HEK293 (cell line): ENCODE measurements around the gene WASHC4.

Experiments
- CTCF ChIA-PET: fragments of 350-600 bp; formaldehyde crosslinking; extraction: SDS; loops from one replicate; lab custom pipeline; 2021; ENCODE audit warnings: antibody characterized with exemption; lab: Yijun Ruan, JAX
- POLR2A ChIA-PET: fragments of 300-600 bp; formaldehyde crosslinking; extraction: SDS; loops from one replicate; lab custom pipeline; 2020; ENCODE audit warnings: antibody characterized with exemption, inconsistent platforms; lab: Yijun Ruan, JAX
- H3K27ac ChIP-seq: fragments of 200-500 bp; sonication (Bioruptor generic); 2 replicates; pipeline ENCODE4 v1.5.1; 2014; ENCODE audit warnings: low read depth, low read length, control low read depth, inconsistent platforms; ENCODE audit errors: extremely low read depth
- H3K36me3 ChIP-seq, 2 experiments: fragments of 200-500 bp in 1 of 2; sonication (Bioruptor generic) in 1 of 2; 1 replicate in 1 of 2; 2 replicates in 1 of 2; pipeline ENCODE4 v1.5.1; 2014 to 2017; ENCODE audit warnings: inconsistent platforms in 2 of 2, low read length in 2 of 2; ENCODE audit not compliant: control insufficient read depth in 2 of 2, insufficient read depth in 1 of 2
- H3K4me1 ChIP-seq: fragments of 200-500 bp; sonication (Bioruptor generic); 2 replicates; pipeline ENCODE4 v1.5.1; 2014; ENCODE audit warnings: mild to moderate bottlenecking, low read length, inconsistent platforms; ENCODE audit not compliant: control insufficient read depth, insufficient read depth
- H3K4me3 ChIP-seq: 2 replicates; pipeline ENCODE4 v1.5.1; 2011; ENCODE audit warnings: low read depth, mild to moderate bottlenecking, control low read depth, low read length, moderate library complexity
- H3K9me3 ChIP-seq: fragments of 200-500 bp; sonication (Bioruptor generic); 2 replicates; pipeline ENCODE4 v1.5.1; 2014; ENCODE audit warnings: low read depth, low read length, inconsistent platforms; ENCODE audit not compliant: control insufficient read depth, insufficient read depth
- HOXA7 ChIP-seq: sonication (generic); formaldehyde crosslinking; IDR thresholded peaks from 2 replicates; pipeline ENCODE4 v1.8.1; 2022; ENCODE audit warnings: missing genetic modification reagents, borderline replicate concordance
- KLF8 ChIP-seq: fragments of 450-650 bp; formaldehyde crosslinking; IDR thresholded peaks from 2 replicates; pipeline ENCODE4 v1.5.1; 2016; ENCODE audit warnings: missing biosample characterization, missing genetic modification characterization
- REPIN1 ChIP-seq: fragments of 450-650 bp; formaldehyde crosslinking; IDR thresholded peaks from 2 replicates; pipeline ENCODE4 v1.5.1; 2017; ENCODE audit warnings: missing biosample characterization, missing genetic modification characterization, low read depth
- ZEB2 ChIP-seq: fragments of 450-650 bp; formaldehyde crosslinking; IDR thresholded peaks from 2 replicates; pipeline ENCODE4 v1.5.1; 2016; ENCODE audit warnings: missing biosample characterization, missing genetic modification characterization
- ZNF19 ChIP-seq: fragments of 450-650 bp; formaldehyde crosslinking; IDR thresholded peaks from 2 replicates; pipeline ENCODE4; 2016; ENCODE audit warnings: missing biosample characterization, missing genetic modification characterization, low read depth
- ZNF211 ChIP-seq: fragments of 450-650 bp; formaldehyde crosslinking; IDR thresholded peaks from 2 replicates; pipeline ENCODE4 v1.5.1; 2016; ENCODE audit warnings: low read depth, missing biosample characterization, missing genetic modification characterization
- ZNF239 ChIP-seq: fragments of 450-650 bp; formaldehyde crosslinking; IDR thresholded peaks from 2 replicates; pipeline ENCODE4 v1.5.1; 2016; ENCODE audit warnings: missing biosample characterization, missing genetic modification characterization
- ZNF426 ChIP-seq: fragments of 450-650 bp; formaldehyde crosslinking; IDR thresholded peaks from 2 replicates; pipeline ENCODE4 v1.5.1; 2017; ENCODE audit warnings: missing biosample characterization, missing genetic modification characterization, mild to moderate bottlenecking, inconsistent platforms, moderate library complexity
- ZNF473 ChIP-seq: fragments of 450-650 bp; formaldehyde crosslinking; IDR thresholded peaks from 2 replicates; pipeline ENCODE4 v1.5.1; 2017; ENCODE audit warnings: missing biosample characterization, missing genetic modification characterization
- ZNF561 ChIP-seq: fragments of 450-650 bp; IDR thresholded peaks from 2 replicates; pipeline ENCODE4 v1.5.1; 2018; ENCODE audit warnings: missing biosample characterization, missing genetic modification characterization, borderline replicate concordance
- ZNF585B ChIP-seq: fragments of 450-650 bp; formaldehyde crosslinking; IDR thresholded peaks from 2 replicates; pipeline ENCODE4 v1.5.1; 2016; ENCODE audit warnings: missing biosample characterization, missing genetic modification characterization
- ZNF768 ChIP-seq: fragments of 450-650 bp; formaldehyde crosslinking; IDR thresholded peaks from 2 replicates; pipeline ENCODE4 v1.5.1; 2018; ENCODE audit warnings: missing biosample characterization, mild to moderate bottlenecking, missing genetic modification characterization
- ZSCAN16 ChIP-seq: fragments of 450-650 bp; formaldehyde crosslinking; IDR thresholded peaks from 2 replicates; pipeline ENCODE4 v1.5.1; 2016; ENCODE audit warnings: missing biosample characterization, missing genetic modification characterization
- TF ChIP-seq, protein P1 (sequence below): fragments of 450-650 bp; formaldehyde crosslinking; IDR thresholded peaks from 2 replicates; pipeline ENCODE4 v1.5.1; 2016; ENCODE audit warnings: missing biosample characterization, missing genetic modification characterization
- TF ChIP-seq, protein P2 (sequence below): fragments of 450-650 bp; formaldehyde crosslinking; IDR thresholded peaks from 2 replicates; pipeline ENCODE4 v1.5.1; 2017; ENCODE audit warnings: missing biosample characterization, mild to moderate bottlenecking, missing genetic modification characterization, moderate library complexity
- TF ChIP-seq, protein P3 (sequence below): fragments of 450-650 bp; formaldehyde crosslinking; IDR thresholded peaks from 2 replicates; pipeline ENCODE4 v1.5.1; 2016; ENCODE audit warnings: missing biosample characterization, missing genetic modification characterization

The WASHC4 gene

DNA sequence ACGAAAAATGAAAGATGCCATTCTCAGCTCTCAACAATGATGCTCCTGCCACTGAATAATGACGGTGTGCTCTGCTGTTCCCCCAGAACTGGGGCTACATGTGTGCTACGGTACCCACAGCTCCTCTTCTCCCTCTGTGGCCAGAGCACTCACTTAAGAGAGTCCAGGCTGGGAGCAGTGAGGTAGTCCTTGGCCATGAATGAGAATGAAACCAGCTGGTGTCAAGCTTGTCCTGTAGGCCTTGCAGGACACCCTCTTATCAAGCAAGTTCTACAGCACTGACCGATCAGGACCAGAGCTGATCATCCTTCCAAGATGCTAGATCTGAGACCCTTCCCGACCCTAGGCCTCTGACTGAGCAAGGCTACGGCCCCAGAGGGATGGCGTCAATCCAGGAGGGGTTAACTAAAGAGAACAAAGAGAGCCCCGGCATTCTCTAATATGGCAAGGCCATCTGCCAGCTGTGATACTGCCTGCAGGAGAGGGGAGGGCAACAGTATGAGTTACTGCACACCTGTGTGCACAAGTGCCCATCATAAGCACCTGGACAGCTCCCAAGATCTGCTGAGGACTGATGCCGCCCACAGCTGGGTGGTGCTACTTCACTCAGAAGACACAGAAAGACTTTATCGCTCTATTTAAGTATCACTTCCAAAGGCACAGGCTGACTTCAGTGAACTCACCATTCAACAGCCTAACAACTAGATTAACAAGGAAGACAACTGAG, 98.0 kb downstream of the WASHC4 start:
- CTCF ChIA-PET: no interaction called here
- POLR2A ChIA-PET: interaction anchor here (0.6 kb wide), 1 partner anchor 68 kb away, joined by 3 read pairs; no protein-coding TSS in a partner anchor
- Histone ChIP-seq H3K36me3 (peaks cover 3 to 75% of the 10 kb centered on the region in 2 experiments), H3K4me1 (no peaks in the 10 kb centered on the region), H3K9me3 (no peaks in the 10 kb centered on the region), H3K4me3 (no peak overlapping the region), H3K27ac (no peak overlapping the region)
- TF ChIP-seq ZNF211 (tag by site-specific recombination): no peak
- TF ChIP-seq, protein P1, sequence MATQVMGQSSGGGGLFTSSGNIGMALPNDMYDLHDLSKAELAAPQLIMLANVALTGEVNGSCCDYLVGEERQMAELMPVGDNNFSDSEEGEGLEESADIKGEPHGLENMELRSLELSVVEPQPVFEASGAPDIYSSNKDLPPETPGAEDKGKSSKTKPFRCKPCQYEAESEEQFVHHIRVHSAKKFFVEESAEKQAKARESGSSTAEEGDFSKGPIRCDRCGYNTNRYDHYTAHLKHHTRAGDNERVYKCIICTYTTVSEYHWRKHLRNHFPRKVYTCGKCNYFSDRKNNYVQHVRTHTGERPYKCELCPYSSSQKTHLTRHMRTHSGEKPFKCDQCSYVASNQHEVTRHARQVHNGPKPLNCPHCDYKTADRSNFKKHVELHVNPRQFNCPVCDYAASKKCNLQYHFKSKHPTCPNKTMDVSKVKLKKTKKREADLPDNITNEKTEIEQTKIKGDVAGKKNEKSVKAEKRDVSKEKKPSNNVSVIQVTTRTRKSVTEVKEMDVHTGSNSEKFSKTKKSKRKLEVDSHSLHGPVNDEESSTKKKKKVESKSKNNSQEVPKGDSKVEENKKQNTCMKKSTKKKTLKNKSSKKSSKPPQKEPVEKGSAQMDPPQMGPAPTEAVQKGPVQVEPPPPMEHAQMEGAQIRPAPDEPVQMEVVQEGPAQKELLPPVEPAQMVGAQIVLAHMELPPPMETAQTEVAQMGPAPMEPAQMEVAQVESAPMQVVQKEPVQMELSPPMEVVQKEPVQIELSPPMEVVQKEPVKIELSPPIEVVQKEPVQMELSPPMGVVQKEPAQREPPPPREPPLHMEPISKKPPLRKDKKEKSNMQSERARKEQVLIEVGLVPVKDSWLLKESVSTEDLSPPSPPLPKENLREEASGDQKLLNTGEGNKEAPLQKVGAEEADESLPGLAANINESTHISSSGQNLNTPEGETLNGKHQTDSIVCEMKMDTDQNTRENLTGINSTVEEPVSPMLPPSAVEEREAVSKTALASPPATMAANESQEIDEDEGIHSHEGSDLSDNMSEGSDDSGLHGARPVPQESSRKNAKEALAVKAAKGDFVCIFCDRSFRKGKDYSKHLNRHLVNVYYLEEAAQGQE (tag by site-specific recombination): peak; percentile 71
- no peak for TF ChIP-seq ZNF561 (tag by site-specific recombination)
- TF ChIP-seq KLF8 (tag by site-specific recombination): no peak
- TF ChIP-seq ZNF239 (tag by site-specific recombination): no peak

DNA sequence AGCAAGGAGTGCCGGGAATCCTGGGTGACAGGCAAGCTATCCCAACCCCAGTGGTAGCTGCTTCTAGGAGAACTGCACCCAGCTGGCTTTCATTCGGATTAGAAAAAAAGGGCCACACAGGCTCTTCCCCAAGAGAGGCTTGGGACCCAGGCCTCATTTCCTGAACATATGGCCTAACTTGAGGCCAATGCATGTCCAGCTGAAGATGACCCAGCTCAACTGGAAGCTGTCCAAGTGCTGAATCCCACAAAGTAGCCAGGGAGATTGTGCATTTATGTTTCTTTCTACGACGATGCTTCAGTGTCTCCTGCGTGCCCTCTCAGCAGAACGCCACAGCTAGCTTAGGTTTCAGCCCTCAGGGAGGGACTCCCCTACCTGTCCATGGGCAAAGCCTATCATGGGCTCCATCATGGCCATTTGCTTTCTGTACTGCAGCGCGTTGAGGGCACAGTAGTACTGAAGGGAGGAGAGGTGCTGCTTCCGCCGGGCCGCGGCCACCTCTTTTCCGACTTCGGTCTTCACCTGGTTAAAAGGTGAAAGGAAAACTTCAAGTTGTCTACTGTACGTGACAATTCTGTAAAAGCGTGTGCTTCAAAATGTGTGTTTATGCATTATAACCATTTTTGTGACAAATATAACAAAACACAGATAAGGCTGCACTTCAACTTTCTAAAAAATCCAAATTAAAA, 99.3 kb downstream of the WASHC4 start:
- ChIA-PET POLR2A (no interaction called here), CTCF (no interaction called here)
- no peak for TF ChIP-seq ZNF426
- TF ChIP-seq, protein P1 (tag by site-specific recombination): peak; percentile 75
- no peak overlapping the region for H3K27ac ChIP-seq
- no peaks in the 10 kb centered on the region for H3K9me3 ChIP-seq
- peaks cover 3 to 78% of the 10 kb centered on the region in 2 experiments for H3K36me3 ChIP-seq
- H3K4me1 ChIP-seq: no peaks in the 10 kb centered on the region
- no peak overlapping the region for H3K4me3 ChIP-seq

DNA sequence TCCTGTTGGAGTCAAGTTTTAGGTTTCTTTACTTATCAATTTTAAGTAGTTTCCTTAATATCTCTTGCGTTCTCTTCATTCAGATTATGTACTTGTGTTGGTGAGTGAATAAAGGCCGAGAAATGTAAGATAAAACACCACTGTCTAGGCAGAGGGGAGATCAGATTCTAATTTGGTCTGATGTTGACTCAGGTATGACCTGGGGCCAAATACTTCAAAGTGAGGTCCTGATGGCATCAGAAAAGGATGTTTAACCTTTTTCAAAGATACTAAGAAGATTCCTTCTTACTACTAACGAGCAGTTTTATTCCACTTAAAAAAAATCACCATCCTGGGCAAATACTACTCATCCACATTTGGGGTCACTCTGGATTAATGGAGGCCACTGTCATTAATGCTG, 101.6 kb downstream of the WASHC4 start:
- Histone ChIP-seq H3K4me1 (no peaks in the 10 kb centered on the region), H3K27ac (no peak overlapping the region), H3K9me3 (no peaks in the 10 kb centered on the region), H3K36me3 (peaks cover 3 to 67% of the 10 kb centered on the region in 2 experiments), H3K4me3 (no peak overlapping the region)
- ChIA-PET CTCF (no interaction called here), POLR2A (no interaction called here)
- TF ChIP-seq ZNF211 (tag by site-specific recombination) (no peak), ZNF768 (no peak), REPIN1 (no peak), ZEB2 (tag by site-specific recombination) (no peak), ZNF19 (tag by site-specific recombination) (no peak), ZNF473 (tag by site-specific recombination) (no peak), ZNF585B (tag by site-specific recombination) (no peak), ZSCAN16 (tag by site-specific recombination) (no peak), HOXA7 (CRISPR knock-in tag) (no peak)
- TF ChIP-seq, protein P2, sequence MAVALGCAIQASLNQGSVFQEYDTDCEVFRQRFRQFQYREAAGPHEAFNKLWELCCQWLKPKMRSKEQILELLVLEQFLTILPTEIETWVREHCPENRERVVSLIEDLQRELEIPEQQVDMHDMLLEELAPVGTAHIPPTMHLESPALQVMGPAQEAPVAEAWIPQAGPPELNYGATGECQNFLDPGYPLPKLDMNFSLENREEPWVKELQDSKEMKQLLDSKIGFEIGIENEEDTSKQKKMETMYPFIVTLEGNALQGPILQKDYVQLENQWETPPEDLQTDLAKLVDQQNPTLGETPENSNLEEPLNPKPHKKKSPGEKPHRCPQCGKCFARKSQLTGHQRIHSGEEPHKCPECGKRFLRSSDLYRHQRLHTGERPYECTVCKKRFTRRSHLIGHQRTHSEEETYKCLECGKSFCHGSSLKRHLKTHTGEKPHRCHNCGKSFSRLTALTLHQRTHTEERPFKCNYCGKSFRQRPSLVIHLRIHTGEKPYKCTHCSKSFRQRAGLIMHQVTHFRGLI (tag by site-specific recombination): no peak
- TF ChIP-seq, protein P3, sequence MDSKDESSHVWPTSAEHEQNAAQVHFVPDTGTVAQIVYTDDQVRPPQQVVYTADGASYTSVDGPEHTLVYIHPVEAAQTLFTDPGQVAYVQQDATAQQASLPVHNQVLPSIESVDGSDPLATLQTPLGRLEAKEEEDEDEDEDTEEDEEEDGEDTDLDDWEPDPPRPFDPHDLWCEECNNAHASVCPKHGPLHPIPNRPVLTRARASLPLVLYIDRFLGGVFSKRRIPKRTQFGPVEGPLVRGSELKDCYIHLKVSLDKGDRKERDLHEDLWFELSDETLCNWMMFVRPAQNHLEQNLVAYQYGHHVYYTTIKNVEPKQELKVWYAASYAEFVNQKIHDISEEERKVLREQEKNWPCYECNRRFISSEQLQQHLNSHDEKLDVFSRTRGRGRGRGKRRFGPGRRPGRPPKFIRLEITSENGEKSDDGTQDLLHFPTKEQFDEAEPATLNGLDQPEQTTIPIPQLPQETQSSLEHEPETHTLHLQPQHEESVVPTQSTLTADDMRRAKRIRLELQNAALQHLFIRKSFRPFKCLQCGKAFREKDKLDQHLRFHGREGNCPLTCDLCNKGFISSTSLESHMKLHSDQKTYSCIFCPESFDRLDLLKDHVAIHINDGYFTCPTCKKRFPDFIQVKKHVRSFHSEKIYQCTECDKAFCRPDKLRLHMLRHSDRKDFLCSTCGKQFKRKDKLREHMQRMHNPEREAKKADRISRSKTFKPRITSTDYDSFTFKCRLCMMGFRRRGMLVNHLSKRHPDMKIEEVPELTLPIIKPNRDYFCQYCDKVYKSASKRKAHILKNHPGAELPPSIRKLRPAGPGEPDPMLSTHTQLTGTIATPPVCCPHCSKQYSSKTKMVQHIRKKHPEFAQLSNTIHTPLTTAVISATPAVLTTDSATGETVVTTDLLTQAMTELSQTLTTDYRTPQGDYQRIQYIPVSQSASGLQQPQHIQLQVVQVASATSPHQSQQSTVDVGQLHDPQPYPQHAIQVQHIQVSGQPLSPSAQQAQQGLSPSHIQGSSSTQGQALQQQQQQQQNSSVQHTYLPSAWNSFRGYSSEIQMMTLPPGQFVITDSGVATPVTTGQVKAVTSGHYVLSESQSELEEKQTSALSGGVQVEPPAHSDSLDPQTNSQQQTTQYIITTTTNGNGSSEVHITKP (tag by site-specific recombination): no peak
